Myometrial cell (primary cell): ENCODE measurements around the gene DCAF6. TPM values are rescaled to one million over a fixed set of nuclear protein-coding genes. Genes with fewer than 3 reads are reported as not detected.

Source experiments
- total RNA-seq: library from RNA; depleted of rRNA; stranded (reverse); fragments of >200 nt; gene quantifications from 2 replicates; pipeline ENCODE4 v1.2.3, GENCODE V29; 2015

DCAF6 gene, protein sequence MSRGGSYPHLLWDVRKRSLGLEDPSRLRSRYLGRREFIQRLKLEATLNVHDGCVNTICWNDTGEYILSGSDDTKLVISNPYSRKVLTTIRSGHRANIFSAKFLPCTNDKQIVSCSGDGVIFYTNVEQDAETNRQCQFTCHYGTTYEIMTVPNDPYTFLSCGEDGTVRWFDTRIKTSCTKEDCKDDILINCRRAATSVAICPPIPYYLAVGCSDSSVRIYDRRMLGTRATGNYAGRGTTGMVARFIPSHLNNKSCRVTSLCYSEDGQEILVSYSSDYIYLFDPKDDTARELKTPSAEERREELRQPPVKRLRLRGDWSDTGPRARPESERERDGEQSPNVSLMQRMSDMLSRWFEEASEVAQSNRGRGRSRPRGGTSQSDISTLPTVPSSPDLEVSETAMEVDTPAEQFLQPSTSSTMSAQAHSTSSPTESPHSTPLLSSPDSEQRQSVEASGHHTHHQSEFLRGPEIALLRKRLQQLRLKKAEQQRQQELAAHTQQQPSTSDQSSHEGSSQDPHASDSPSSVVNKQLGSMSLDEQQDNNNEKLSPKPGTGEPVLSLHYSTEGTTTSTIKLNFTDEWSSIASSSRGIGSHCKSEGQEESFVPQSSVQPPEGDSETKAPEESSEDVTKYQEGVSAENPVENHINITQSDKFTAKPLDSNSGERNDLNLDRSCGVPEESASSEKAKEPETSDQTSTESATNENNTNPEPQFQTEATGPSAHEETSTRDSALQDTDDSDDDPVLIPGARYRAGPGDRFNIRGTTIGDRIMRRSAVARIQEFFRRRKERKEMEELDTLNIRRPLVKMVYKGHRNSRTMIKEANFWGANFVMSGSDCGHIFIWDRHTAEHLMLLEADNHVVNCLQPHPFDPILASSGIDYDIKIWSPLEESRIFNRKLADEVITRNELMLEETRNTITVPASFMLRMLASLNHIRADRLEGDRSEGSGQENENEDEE
- total RNA-seq, result 36.3 and 37.8 TPM in 2 replicates

DNA sequence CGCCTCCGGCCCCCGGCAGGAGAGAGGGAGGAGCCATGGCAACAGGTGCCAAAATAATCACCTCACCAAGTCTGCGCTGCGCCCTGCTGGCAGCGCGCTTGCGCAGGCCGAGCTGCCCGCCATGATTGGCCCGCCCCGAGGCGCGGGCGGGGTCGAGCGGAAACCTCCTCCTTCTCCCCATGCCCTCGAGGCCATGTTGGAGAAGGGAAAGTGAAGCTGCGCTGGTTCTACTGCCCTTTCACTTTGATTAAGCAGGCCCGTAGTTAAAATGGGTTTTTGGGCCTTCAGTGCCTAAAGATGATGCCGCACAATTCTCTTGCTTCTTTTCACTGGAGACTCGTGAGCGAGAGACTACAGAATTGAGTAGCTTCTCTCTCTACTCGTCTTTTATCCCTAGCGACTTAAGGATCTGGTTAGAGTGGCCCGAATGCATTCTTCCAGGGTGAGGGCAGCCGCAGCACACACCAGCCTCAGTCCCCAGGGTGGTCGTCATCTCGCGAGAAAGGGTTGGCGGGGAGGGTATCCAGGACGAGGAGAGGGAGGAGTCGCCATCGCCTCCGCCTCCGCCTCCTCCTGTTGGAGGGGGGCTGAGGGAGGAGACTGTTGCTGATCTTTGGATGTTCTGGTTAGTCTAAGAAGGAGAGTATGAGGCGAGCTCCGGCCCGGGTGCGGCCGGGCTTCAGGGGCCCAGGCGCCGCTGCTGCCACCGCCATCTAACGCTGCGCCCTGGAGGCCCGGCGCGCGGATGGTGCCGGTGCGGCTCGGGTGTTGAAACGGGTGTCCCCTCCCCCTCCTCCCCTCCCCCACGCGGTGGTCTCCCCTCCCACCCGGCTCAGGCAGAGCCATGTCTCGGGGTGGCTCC is at the start of gene DCAF6:
TSS of gene DCAF6 (plus strand) at position 616 of the 862 bp plus-strand sequence. CDS start at position 845, 229 bp downstream.

GRCh38 chr1:167913895-167914496 is 22.5 kb upstream of the DCAF6 start, which contains the start of gene ADCY10:
Gene ADCY10, minus strand, starts transcription at chr1:167914134. Its CDS starts 8,994 bp downstream, at chr1:167905140.

DNA sequence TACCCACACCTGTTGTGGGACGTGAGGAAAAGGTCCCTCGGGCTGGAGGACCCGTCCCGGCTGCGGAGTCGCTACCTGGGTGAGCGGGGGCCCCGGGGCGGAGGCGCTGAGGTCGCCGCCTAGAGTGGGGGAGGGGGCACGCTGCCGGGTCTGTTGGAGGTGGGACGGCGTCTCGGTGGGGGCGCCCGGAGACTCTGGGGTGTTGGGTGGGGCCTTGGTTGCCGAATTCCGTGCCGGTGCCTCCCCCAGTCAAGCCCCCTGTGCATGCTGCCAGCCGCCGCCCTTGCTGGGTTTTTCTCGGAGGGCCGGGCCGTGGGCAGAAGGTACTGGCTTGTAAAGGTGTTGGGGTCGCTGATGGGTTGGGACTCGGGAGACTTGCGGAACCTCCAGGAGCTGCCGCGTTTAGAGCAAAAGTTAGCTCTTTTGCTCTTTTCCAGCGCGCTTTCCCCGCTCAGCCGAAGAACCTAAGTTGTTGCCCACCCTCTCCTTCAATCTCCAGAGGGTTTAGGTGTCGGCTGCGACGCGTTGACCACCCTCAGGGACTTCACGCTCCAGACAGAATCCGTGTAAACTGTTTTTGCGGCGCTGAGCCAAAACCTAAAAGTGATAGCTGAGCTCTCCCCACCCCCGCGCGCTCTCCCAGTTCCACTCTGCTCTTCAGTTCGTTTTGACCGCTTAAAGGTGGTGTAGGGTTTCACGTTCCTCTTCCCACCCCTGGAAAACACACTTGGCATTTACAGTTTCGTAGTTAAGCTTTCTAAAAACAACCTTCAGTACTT is 636 bp downstream of the DCAF6 start, which contains the start of gene MPC2:
TSS of gene MPC2 (minus strand) at position 143 of the 779 bp plus-strand sequence. CDS start 1,231 bp downstream, outside the sequence.

Other genes starting within 250 kb of the DCAF6 start
- gene MPZL1, start 214.7 kb upstream of the DCAF6 start, total RNA-seq, result 71.2 and 74.6 TPM in 2 replicates
- gene ADCY10, start 22.5 kb upstream of the DCAF6 start, total RNA-seq, result not detected in 2 replicates
- 53.0 and 67.7 TPM in 2 replicates for gene MPC2, start 389 bp downstream of the DCAF6 start, total RNA-seq
- 4.9 and 9.2 TPM in 2 replicates for gene GPR161, start 200.2 kb downstream of the DCAF6 start, total RNA-seq
- gene TIPRL, start 242.3 kb downstream of the DCAF6 start, total RNA-seq, result 27.6 and 36.6 TPM in 2 replicates